EH (cell line): Measurements from ENCODE around the gene ANKRD22.
A peak's percentile ranks its signal among the peaks of the same experiment; 100 is the strongest.
"Not testable (repeated sequence)": the region's sequence is repeated elsewhere in the genome, so short reads cannot be mapped to it uniquely, and the experiment has no call there.

Experiments
- DNase-seq: peaks from one replicate; pipeline ENCODE4 v3.0.0-alpha.2; 2015; ENCODE audit warnings: low read depth

ANKRD22 gene

DNA sequence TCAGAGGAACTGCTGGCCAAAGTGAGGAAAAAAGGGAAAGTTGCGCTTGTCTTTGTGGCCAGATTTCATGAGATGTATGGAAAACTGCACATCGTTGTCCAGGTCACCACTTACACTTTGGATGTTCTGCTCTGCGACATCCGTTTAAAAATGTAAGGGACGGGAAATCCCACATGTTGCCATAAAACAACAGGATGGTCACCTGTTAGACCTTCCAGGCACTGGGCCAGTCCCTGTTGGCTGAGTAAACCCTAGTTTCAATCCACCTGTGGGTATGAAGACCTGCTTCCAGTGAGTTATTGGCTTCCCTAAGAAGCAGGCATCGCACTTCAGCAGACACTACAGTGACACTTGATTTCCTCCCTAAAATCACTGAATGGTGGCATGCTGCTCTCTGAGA is 25.7 kb upstream of the ANKRD22 start:
- DNase-seq, result no peak

DNA sequence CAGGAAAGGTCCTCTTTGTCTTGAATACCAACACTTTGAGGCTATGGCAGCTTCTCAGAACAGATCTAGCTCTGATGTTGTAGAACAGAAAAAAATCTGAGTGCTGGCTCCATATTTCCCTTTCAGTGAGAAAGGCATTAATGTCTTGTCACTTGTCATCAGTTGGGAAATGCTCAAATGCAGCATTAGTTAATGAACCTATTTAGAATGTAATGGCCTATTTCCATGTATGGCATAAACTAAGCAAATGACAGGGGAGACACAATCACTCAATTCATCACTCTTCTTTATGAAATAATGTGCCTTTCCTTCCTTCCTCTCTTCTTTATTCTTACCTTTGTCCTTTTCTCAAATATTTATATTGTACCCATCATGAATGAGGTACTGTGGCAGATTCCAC is 23.4 kb upstream of the ANKRD22 start:
- no peak for DNase-seq

DNA sequence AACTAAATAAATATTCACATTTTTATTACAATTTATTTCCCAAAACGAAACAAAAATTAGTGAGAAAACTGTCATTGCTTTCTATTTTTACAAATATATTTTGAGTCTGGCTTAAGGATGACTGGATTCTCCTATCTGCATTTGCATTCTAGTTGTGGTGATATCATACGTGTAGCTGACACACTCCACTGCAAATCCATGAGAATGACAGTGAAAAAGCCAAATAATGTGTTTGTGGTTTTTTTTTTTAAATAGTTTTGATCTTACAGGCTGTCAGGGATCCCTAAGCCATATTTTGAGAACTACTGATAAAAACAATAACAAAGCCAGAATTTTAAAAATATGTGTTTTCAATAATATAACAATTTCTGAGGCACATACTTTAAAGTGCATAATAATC is 22.6 kb upstream of the ANKRD22 start:
- DNase-seq, result peak; percentile 34

DNA sequence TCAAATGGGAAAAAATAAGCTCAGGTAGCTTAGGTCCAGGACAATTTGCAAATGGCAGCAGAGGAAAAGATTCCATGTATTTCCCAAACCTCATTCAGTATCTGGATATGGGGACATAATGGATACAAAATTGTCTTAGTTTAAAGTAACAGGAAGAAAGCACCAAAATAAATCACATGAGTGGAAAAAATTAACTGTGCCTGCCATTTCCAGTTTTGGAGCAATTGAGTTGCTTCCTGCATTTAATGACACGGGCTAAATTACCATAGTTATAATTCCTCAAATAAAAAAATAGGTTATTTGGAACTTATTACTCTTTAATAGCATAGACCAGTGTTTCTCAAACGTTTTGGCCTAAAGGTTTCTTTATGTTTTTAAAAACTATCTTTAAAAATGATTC is 22.1 kb upstream of the ANKRD22 start:
- DNase-seq, result no peak

DNA sequence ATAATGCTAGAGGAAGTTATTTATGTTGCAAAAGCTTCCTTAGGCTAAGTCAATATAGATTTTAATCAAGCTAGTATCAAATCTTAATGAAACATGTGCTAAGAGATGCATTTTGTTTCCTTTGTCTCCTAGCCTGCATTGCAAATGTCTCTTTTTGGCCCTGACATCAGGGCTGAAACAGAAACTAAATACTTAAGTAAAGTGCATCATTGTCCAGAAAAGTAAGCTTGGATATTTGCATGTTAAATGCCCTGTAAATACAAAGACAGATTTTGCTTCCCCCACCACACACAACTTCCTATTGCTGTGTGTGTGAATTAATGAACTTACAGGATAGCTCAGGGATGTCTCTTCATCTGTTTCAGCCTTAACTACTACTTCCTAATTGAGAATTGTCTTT is 18.4 kb upstream of the ANKRD22 start:
- DNase-seq, result no peak

DNA sequence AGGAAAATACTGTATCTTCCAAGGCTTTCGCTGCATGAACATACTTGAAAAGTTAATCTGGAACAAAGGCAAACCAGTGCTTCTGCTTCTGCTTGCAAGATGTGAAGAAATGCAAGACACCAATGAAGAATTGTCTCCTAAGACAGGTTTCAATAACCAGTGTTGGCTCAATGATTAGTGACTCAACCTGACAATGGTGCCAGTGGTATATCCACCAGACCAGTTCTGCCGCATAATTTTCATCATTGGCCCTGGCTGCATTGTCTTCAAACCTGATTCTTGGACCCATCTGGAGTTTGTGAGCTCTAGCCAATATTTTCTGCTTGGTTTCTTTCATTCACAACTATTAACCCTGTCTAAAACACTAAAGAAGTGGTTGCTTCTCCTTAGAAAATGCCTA is 14.8 kb upstream of the ANKRD22 start:
- DNase-seq, result no peak

DNA sequence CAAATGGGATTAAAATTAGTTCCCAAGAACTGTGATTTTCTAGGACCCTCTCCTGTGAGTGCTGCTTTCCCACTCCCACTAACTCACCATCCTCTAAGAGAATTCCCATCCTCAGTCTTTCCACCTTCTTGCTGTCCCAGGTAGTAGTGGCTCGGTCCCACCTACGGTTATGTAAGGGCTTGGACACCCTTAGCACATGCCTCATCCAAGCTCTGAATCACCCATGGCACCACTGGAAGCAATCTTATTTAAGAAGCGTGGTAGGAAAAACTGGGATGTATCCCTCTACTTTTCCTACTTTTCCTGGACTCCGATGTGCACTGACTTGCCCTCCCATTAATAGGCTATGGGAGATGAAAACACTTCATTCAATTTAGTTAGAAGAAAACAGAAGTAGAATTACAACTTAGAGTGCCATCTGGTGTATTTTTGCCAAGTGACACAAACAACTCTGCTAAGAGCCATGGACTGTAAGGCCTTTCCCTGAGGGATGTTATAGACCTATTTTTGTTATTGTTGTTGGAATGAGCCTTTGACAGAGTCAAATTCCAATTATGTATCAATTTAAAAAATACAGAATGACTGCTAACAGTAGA is 13.7 kb upstream of the ANKRD22 start:
- DNase-seq, result peak; percentile 33

DNA sequence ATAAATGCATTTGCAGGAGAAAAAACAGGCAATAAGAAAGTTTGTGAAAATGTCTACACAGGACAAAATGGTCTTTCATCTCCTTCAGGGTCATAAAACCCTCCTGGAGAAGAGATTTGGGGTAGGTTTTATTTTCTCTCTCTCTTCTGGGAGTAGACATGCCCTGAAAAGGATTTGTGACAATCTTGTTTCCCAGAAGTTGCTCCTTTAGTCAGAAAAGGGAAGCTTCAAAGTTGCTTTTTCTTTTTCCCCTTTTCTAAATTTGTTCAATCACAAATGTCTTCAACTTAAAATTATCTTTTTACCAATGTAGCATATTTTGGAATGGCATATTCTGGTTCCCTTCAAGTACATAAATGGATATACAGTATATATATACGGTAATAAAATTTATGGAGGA is 9.4 kb upstream of the ANKRD22 start:
- no peak for DNase-seq

DNA sequence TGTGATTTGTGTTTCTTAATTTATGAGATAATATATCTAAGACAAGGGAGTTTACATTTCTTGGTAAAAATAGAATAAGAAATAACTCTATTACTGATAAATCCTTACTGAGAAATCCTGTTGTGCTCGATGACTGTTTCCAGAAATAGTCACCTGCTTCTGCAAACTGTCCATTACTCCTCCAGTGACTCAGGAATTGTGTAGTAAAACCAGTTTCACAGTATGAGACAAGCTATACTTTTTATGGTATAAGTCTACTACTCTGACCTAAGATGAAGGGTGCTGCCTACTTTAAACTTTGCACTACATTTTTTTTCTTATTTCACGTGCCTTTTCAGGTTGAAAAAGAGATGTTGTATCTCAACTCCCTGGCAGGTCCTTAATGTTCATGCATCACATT is 6.8 kb upstream of the ANKRD22 start:
- no peak for DNase-seq

DNA sequence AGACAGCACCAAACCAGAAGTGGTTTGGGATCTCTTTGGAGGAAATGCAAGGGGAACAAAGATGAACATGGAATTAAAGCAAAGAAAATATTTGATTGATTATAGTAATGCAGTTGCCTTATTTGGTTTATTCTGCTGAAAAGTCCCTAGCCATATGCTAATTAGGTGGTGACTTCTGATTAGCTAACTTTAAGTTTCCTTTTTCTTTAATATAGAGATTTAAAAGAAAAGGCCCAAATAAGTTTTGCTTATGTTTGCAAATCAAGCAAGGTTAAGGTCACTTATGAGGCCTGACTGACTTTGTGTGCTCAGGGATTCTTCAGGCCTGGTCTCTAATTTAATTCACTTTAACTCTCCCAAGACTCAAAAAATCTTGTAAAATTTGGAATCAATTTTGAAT is 6.2 kb upstream of the ANKRD22 start:
- DNase-seq, result no peak

DNA sequence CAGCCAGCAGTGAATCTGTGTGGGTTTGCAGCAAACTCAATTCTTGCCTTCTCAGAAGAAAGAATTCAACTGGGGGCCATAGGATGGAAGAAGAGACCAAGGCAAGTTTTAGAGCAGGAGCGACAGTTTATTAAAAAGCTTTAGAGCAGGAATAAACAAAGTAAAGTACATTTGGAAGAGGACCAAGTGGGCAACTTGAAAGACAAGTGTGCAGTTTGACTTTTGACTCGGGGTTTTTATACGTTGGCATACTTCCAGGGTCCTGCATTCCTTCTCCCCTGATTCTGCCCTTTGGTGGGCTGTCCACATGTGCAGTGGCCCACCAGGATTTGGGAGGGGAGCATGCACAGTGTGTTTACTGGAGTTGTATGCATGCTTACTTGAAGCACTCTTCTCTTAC is 3.0 kb upstream of the ANKRD22 start:
- no peak for DNase-seq

DNA sequence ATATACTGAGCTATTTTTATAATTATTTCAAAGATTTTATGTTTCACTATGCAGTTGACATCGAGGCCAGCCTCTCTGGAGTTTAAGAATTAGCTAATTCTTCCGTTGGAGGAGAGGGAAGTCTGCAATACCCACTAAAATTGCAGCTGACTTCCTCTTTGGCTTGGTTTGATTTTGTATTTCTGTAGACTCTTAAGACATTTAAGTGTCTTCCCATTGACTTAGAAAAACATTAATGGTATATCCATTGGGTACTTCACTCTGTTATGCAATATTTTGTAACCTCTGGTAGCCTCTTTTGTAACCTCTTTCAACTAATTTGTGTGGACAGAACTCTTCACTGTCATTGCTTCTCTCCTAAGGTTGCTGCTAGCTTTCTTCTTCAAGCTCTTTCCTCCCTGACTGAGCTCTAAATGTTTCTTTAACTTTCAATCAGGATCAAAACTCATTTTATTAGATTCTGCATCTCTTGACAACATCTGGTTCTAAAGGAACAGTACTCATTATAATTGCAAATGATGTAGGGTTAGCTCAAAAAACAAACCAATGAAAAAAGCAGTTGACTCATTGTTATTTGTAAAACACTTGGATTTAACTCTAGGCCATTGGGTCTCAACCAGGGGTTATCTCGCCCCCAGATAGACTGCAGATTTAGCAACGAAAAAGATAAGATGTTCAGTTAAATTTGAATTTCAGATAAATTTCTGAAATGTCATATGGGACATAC is 1.7 kb upstream of the ANKRD22 start:
- no peak for DNase-seq

DNA sequence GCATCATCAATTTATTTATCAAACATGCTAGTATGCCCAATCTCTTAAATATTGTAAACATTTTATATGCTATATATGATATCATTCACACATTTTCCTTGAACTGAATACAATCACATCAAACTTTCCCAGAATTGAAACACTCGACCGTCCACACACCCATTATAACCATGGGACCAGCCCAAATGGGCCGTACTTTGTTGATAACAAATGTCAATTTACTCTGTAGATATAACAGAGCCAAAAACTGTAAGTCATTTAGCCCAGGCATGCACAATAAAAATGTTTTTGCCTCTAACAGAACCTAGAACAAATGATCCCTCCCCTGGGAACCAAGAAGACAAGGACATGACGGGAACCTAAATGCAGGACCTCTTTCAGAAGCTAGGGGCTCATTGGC is 683 bp upstream of the ANKRD22 start:
- no peak for DNase-seq

DNA sequence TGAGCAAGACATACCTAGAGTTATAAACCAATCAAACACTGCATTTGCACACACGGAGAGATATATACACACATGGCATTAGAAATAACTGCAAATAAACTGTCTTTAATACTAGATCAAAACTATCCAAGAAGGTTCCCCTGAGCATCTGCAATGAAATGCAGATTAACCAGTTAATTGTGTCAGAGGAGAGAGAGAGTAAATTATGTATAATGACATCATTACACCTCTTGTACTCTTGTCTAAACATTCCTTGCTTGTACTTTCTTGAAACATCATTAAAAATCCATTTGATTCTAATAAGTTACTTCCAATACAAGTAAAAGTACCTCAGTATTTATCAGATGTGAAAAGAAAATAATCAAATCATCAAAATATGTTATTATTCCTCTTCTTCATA is 932 bp downstream of the ANKRD22 start:
- no peak for DNase-seq

DNA sequence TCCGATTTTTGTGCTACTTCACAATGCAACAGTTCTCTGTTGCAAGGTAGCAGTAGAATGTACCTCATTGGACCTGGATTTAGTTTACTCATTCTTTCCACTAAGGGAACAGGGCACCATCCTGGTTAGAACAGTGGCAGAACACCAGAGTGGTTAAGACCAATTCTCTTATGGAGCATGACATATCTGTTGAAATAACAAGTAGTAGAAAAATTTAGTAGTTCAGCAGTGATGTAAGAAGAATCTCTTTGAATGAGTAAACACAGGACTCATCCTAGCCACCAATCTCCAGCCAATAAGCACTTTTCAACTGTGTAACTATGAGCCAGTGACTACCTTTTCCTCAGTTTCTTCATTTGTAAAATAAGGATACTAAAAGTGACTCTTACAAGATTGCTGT is 2.4 kb downstream of the ANKRD22 start:
- peak; percentile 50 for DNase-seq

DNA sequence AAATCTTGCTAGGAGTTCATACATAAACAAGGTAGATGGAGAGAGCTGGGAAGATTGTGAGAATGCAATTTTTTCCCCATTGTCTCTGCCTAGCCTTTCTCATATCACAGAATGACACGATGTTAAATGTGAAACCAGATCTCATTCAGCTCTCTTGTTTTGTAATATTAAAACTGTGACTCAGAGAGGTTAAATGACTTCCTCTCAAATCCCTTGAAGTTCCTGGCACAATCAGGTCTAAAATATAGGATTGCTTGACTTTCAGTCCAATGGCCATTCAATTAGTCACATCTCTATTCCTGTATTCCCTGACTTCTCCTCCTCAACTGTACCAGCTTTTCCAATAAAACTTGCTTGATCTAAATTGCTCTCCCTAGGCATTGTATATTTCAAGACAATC is 3.1 kb downstream of the ANKRD22 start:
- DNase-seq, result peak; percentile 83

DNA sequence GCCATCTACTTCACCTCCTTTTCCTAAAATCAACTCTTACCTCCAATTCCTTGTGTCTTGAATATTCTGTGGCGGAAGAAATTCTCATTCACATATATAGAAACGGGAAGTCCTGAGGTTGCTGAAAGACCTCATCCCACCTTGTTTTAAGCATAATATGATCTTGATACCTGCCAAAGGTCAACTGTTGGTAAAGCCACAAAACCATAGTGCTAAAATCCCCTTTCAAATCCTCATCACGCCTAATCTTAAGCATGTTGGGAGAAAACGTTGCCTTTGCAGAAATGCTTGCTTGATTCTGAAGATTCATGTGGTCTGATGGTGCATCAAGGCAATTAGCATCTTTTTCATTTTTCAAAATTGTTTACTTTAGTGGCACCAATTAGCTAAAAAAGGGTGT is 8.5 kb downstream of the ANKRD22 start:
- DNase-seq, result no peak

DNA sequence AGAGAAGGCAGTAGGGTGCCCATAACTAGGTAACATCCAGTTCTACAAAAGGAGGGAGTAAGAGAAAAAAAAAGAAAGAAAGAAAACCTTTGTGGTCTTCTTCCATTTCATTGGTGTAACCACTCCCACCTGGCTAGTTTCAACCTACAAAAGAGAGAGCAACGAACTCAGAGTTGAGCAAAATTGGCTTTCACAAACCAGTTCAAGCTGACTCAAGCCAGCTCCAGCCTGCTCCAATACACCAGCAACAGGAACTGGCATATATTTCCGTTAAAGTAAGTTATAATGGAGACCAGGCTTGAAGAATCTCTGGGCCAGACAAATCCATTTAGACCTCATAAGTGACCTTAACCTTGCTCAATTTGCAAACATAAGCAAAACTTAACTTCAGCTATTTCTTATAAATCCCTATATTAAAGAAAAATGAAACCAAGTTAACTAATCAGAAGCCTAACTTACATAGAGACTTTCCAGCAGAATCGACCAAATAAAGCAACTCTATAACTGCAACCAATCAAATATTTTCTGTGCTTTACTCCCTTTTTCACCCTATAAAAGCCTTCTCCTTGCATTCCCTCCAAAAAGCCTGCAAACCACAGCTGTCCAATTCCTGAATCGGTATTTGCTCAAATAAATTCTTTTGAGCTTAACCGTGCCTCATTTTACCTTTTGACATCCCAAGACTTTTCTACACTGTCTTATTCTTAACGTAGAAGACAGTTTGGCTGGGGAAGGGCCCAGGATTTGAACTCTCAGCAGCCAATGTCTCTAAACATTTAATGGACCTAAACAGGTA is 10.1 kb downstream of the ANKRD22 start:
- DNase-seq, result no peak

DNA sequence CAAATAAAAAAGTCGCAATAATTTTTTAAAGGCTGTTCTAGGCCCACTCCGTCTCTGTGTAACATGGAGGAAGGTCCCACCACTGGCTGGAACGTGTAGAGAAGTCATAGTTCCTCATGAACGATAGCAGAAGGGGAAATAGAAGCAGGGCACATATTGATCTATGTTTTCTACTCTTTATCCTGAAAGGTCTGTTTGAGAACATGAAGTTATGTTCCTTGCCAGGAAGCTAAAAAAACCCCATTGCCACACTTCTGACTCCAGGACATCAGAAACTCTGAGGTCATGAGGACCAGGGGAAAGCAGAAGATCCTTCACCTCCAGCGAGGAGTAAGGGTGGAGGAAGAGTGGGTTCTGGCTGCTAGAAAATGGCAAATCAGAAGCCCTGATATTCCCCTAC is 10.8 kb downstream of the ANKRD22 start:
- no peak for DNase-seq

DNA sequence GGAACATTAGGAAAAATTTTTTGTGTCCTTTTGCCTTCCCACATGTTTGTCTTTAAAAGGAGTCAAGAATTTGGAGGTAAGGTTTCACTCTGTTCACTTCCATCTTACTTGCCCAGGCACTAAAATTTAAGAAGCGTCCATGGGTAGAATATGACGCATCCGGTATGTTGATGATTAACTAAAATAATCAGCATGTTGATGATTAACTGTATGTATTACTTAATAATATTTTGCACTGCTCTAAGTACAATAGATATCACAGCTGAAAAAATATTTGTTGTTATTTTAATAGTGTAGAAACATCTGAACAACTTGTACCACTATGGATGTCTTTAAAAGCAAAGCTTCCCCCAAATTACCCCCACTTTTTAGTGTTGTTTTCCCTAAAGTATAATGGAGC is 11.5 kb downstream of the ANKRD22 start:
- DNase-seq, result no peak

DNA sequence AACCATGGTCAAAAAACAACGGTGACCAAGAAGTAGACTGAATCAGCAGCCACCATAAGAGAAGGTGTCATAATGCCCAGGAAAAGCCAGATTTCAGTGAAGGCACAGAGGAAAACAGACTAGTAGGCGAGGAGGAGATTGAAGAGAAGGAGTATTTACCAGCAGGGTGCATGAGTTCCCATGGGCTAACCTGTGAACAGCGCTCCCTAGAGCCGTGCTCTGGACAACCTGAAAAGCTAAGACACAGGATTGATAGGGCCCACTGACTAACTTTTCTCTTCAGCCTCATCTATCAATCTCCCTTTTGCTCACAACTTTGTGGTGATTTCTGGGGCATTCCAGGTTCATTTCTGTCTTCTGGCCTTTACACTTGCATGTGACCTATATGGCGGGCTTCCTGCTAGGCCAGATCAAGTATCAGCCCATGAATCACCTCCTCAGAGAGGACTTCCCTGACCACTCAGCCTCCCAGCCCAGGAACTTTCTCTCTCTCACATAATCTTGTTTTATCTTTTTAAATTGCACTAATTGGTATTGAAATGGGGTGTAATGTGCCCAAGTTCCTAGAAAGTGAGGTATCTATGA is 12.8 kb downstream of the ANKRD22 start:
- DNase-seq, result no peak

DNA sequence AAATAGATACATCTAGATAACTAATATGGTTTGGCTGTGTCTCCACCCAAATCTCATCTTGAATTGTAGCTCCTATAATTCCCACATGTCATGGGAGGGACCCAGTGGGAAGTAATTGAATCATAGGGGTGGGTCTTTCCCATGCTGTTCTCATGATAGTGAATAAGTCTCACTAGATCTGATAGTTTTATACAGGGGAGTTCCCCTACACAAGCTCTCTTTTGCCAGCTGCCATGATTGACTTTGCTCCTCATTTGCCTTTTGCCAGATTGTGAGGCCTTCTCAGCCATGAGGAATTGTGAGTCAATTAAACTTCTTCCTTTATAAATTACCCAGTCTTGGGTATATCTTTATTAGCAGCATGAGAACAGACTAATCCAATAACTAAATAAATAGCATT is 14.0 kb downstream of the ANKRD22 start:
- not testable (repeated sequence) for DNase-seq

DNA sequence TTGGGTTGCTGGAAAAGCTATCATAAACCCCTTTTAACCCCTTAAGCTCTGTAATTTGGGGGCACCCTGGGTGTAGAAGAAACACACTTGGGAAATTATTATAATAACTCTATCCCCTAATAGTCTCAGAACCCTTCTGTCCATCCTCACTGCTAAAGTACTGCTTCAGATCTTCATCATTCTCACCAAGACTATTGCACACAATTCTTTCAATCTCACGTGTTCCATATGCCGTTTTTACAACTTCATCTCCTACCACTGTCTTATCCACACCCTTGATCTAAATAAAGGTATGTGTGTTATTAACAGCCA is 15.8 kb downstream of the ANKRD22 start:
- DNase-seq, result no peak
